ENCODE data around the gene BCL2L15.

BCL2L15 gene

GRCh38 chr1:113904674-113905434 is 17.5 kb upstream of the BCL2L15 start, which contains the start of the genes AP4B1 and DCLRE1B:
Gene AP4B1 (minus strand): TSS chr1:113904799. CDS start chr1:113904717, 82 bp downstream.
Gene DCLRE1B (plus strand): TSS chr1:113905326. CDS start chr1:113905587, 261 bp downstream.
- peak; percentile 93 for DNase-seq

GRCh38 chr1:113904293-113904673 is 16.9 kb upstream of the BCL2L15 start:
- DNase-seq: no peak

- DNase-seq: no peak
These were observed 16.3 kb upstream of the BCL2L15 start for GRCh38 chr1:113903501-113904292.

- no peak for DNase-seq
These were observed 13.8 kb upstream of the BCL2L15 start for GRCh38 chr1:113901191-113901590.

GRCh38 chr1:113899111-113899510 is 11.7 kb upstream of the BCL2L15 start:
- no peak for DNase-seq

- DNase-seq: no peak
These were observed 10.9 kb upstream of the BCL2L15 start for GRCh38 chr1:113898241-113898814.

- no peak for DNase-seq
These were observed 8.6 kb upstream of the BCL2L15 start for GRCh38 chr1:113895961-113896360.

- DNase-seq: no peak
These were observed 7.7 kb upstream of the BCL2L15 start for GRCh38 chr1:113895098-113895497.

- DNase-seq: no peak
These were observed 5.9 kb upstream of the BCL2L15 start for GRCh38 chr1:113893267-113893666.

GRCh38 chr1:113891631-113892220 is 4.3 kb upstream of the BCL2L15 start:
- DNase-seq: no peak

GRCh38 chr1:113890816-113891215 is 3.4 kb upstream of the BCL2L15 start:
- no peak for DNase-seq

- no peak for DNase-seq
These were observed 672 bp downstream of the BCL2L15 start for GRCh38 chr1:113886417-113887401.

GRCh38 chr1:113881661-113882060 is 5.7 kb downstream of the BCL2L15 start:
- no peak for DNase-seq

- no peak for DNase-seq
These were observed 7.7 kb downstream of the BCL2L15 start for GRCh38 chr1:113879739-113880038.

GRCh38 chr1:113876176-113876575 is 11.2 kb downstream of the BCL2L15 start:
- DNase-seq: no peak

GRCh38 chr1:113875714-113876113 is 11.7 kb downstream of the BCL2L15 start:
- DNase-seq: no peak

GRCh38 chr1:113874012-113874879 is 13.1 kb downstream of the BCL2L15 start:
- DNase-seq: no peak

GRCh38 chr1:113872219-113872935 is 15.0 kb downstream of the BCL2L15 start:
- DNase-seq: no peak

GRCh38 chr1:113871597-113872113 is 15.7 kb downstream of the BCL2L15 start, which contains the start of gene PTPN22:
Gene PTPN22 (minus strand): TSS chr1:113871712.
- DNase-seq: peak; percentile 77

GRCh38 chr1:113870778-113871177 is 16.6 kb downstream of the BCL2L15 start:
- DNase-seq: no peak
